OCI-LY7 (cell line): ENCODE data around the gene EPO. TPM values are rescaled to one million over a fixed set of nuclear protein-coding genes. Genes with fewer than 3 reads are reported as not detected.
"Not testable (repeated sequence)": the region's sequence is repeated elsewhere in the genome, so short reads cannot be mapped to it uniquely, and the experiment has no call there.

Source experiments
- BruUV-seq: library from RNA; stranded (reverse); fragments of 400-500 nt; replicated peaks from 2 replicates; lab custom pipeline; 2021; lab: Mats Ljungman, UMichigan
- CTCF ChIA-PET: fragments of 300-600 bp; sonication (Branson Sonifier 250); formaldehyde crosslinking; loops from one replicate; lab custom pipeline; 2022; ENCODE audit warnings: antibody characterized with exemption; ENCODE audit not compliant: unreplicated experiment; lab: Charles Lee
- POLR2A ChIA-PET: fragments of 300-600 bp; sonication (Branson Sonifier 250); formaldehyde crosslinking; loops from one replicate; lab custom pipeline; 2022; ENCODE audit warnings: antibody characterized with exemption; lab: Charles Lee
- DNase-seq: peaks from one replicate; pipeline ENCODE4 v3.0.0-alpha.2; 2015; ENCODE audit warnings: low spot score
- H2AFZ ChIP-seq: fragments of 200-600 bp; sonication (generic), shearing (Covaris generic); 2 replicates; pipeline ENCODE4 v1.6.1; 2014; ENCODE audit warnings: mild to moderate bottlenecking, antibody characterized with exemption, low read length, moderate library complexity
- H3K27ac ChIP-seq: fragments of 200-600 bp; sonication (generic); 2 replicates; pipeline ENCODE4 v1.5.1; 2014; ENCODE audit warnings: mixed run types, low read depth, mild to moderate bottlenecking, moderate library complexity, low read length, inconsistent platforms; ENCODE audit not compliant: poor library complexity, severe bottlenecking
- H3K36me3 ChIP-seq: fragments of 200-600 bp; sonication (generic); 2 replicates; pipeline ENCODE4 v1.6.1; 2014; ENCODE audit warnings: mild to moderate bottlenecking, antibody characterized with exemption, low read length, moderate library complexity, mixed read lengths; ENCODE audit not compliant: insufficient read depth
- H3K4me1 ChIP-seq: fragments of 200-600 bp; sonication (generic); 2 replicates; pipeline ENCODE4 v1.5.1; 2014; ENCODE audit warnings: mild to moderate bottlenecking, low read length; ENCODE audit not compliant: insufficient read depth, poor library complexity, severe bottlenecking
- H3K4me2 ChIP-seq: fragments of 200-600 bp; sonication (generic); 2 replicates; pipeline ENCODE4 v1.6.1; 2014; ENCODE audit warnings: mild to moderate bottlenecking, low read length
- H3K4me3 ChIP-seq: fragments of 200-600 bp; sonication (generic); 2 replicates; pipeline ENCODE4 v1.5.1; 2014; ENCODE audit warnings: mild to moderate bottlenecking, low read depth, low read length; ENCODE audit not compliant: poor library complexity, severe bottlenecking
- H3K79me2 ChIP-seq: fragments of 200-600 bp; sonication (generic); 2 replicates; pipeline ENCODE4 v1.6.1; 2016; ENCODE audit warnings: low read depth, mild to moderate bottlenecking, low read length, moderate library complexity, mixed read lengths; ENCODE audit not compliant: insufficient read depth
- H3K9me2 ChIP-seq: fragments of 200-600 bp; sonication (generic); 2 replicates; pipeline ENCODE4 v1.6.1; 2016; ENCODE audit warnings: mild to moderate bottlenecking, low read length, mixed read lengths; ENCODE audit not compliant: insufficient read depth
- H3K9me3 ChIP-seq: fragments of 200-600 bp; sonication (generic); 2 replicates; pipeline ENCODE4 v1.6.1; 2014; ENCODE audit warnings: mild to moderate bottlenecking, mixed run types, low read length, mixed read lengths
- H4K20me1 ChIP-seq: fragments of 200-600 bp; sonication (generic); 2 replicates; pipeline ENCODE4 v1.6.1; 2014; ENCODE audit warnings: mild to moderate bottlenecking, antibody characterized with exemption, low read length, moderate library complexity, mixed read lengths; ENCODE audit not compliant: insufficient read depth
- CTCF ChIP-seq: fragments of 200-600 bp; sonication (generic); conservative IDR thresholded peaks from 2 replicates; pipeline ENCODE4 v1.5.1; 2014; ENCODE audit warnings: mild to moderate bottlenecking, antibody characterized with exemption, low read length, moderate library complexity, mixed read lengths
- EZH2phosphoT487 ChIP-seq: fragments of 200-600 bp; sonication (generic); IDR thresholded peaks from 2 replicates; pipeline ENCODE4 v1.6.1; 2018; ENCODE audit warnings: low read depth, borderline replicate concordance, mild to moderate bottlenecking, mixed run types, antibody characterized with exemption, low read length, moderate library complexity, mixed read lengths
- intact Hi-C: fragments of 100-400 bp; cut with micrococcal nuclease; formaldehyde crosslinking; loops from one replicate; pipeline ENCODE4 v1.10.0; 2022; ENCODE audit not compliant: unreplicated experiment
- total RNA-seq, 2 experiments: library from RNA; depleted of rRNA in 1 of 2; stranded (reverse); fragments of >200 nt in 1 of 2; shearing (Covaris generic) in 1 of 2; gene quantifications; 2 replicates each; pipeline ENCODE4 v1.2.3, GENCODE V29; 2014 to 2022

Gene EPO
- total RNA-seq, 2 experiments from 2014 or later, result 0.13 TPM; not detected in 1

- H3K36me3 ChIP-seq, result peaks cover 2% of the 10 kb centered on the region; the same call in 1 of the 2 replicates
- H3K4me3 ChIP-seq, result no peak overlapping the region
- H3K9me2 ChIP-seq, result no peaks in the 10 kb centered on the region
- CTCF ChIA-PET, result interaction anchor here (1.0 kb wide), 1 partner anchor 9 kb away, joined by 3 read pairs; no protein-coding TSS in a partner anchor
- intact Hi-C loops, result no loop called here
- TF ChIP-seq EZH2phosphoT487 (no peak), CTCF (no peak)
- DNase-seq, result no peak
- H3K4me1 ChIP-seq, result peaks cover 37% of the 10 kb centered on the region
- peak overlapping the region; percentile 52 for H3K4me2 ChIP-seq
- 0 out of 2 replicates have a peak, but pooled peaks cover 12% of the 10 kb centered on the region for H4K20me1 ChIP-seq
- no TSS peak for BruUV-seq
- no peak overlapping the region for H3K27ac ChIP-seq
- H2AFZ ChIP-seq, result no peak overlapping the region
- POLR2A ChIA-PET, result interaction anchor here (0.6 to 2.5 kb wide), 2 partner anchors 10 to 194 kb away, joined by 4 to 28 read pairs; partner anchors contain the start of gene POP7
- H3K79me2 ChIP-seq, result peaks cover 24% of the 10 kb centered on the region
- H3K9me3 ChIP-seq, result no peaks in the 10 kb centered on the region
Observed at GRCh38 chr7:100696123-100696521, 24.1 kb upstream of the EPO start.

GRCh38 chr7:100699018-100699417 is 21.2 kb upstream of the EPO start:
- TF ChIP-seq CTCF, result no peak
- no peak for TF ChIP-seq EZH2phosphoT487
- Histone ChIP-seq H2AFZ (no peak overlapping the region), H3K4me3 (no peak overlapping the region), H4K20me1 (no peaks in the 10 kb centered on the region), H3K9me2 (no peaks in the 10 kb centered on the region), H3K36me3 (no peaks in the 10 kb centered on the region), H3K27ac (no peak overlapping the region), H3K9me3 (no peaks in the 10 kb centered on the region), H3K4me1 (peaks cover 18% of the 10 kb centered on the region), H3K4me2 (no peak overlapping the region), H3K79me2 (no peaks in the 10 kb centered on the region)
- ChIA-PET CTCF (no interaction called here), POLR2A (interaction anchor here (0.6 kb wide), 1 partner anchor 65 kb away, joined by 4 read pairs; no protein-coding TSS in a partner anchor)
- no TSS peak for BruUV-seq
- intact Hi-C loops, result no loop called here
- DNase-seq, result no peak

GRCh38 chr7:100701089-100701488 is 19.2 kb upstream of the EPO start:
- H3K9me2 ChIP-seq, H3K27ac ChIP-seq, H3K4me3 ChIP-seq, H4K20me1 ChIP-seq, H3K36me3 ChIP-seq, CTCF ChIA-PET, DNase-seq, H2AFZ ChIP-seq, H3K4me2 ChIP-seq, H3K79me2 ChIP-seq, H3K4me1 ChIP-seq, BruUV-seq, POLR2A ChIA-PET, intact Hi-C loops, H3K9me3 ChIP-seq: not testable (repeated sequence)
